HTERT RPE-1 (cell line): ENCODE data around the gene FXYD4.

Experiments
- in situ Hi-C: fragments of 300-500 bp; cut with MboI; formaldehyde crosslinking; loops from 4 replicates; pipeline ENCODE4 v1.14.3; 2020; ENCODE audit warnings: low sequenced_read_pairs

Gene FXYD4

GRCh38 chr10:43343126-43343525 lies 28.3 kb upstream of the FXYD4 start:
- in situ Hi-C loops: no loop called here

GRCh38 chr10:43344051-43344450 lies 27.4 kb upstream of the FXYD4 start:
- in situ Hi-C loops: no loop called here

GRCh38 chr10:43347997-43348396 lies 23.4 kb upstream of the FXYD4 start:
- in situ Hi-C loops: no loop called here

GRCh38 chr10:43348511-43349312 lies 22.7 kb upstream of the FXYD4 start:
- in situ Hi-C loops: no loop called here

- in situ Hi-C loops: no loop called here
These were observed 21.3 kb upstream of the FXYD4 start for GRCh38 chr10:43350156-43350555.

- in situ Hi-C loops: no loop called here
These were observed 20.8 kb upstream of the FXYD4 start for GRCh38 chr10:43350686-43351085.

GRCh38 chr10:43351301-43351700 lies 20.1 kb upstream of the FXYD4 start:
- in situ Hi-C loops: no loop called here

- in situ Hi-C loops: no loop called here
These were observed 18.5 kb upstream of the FXYD4 start for GRCh38 chr10:43352951-43353350.

- in situ Hi-C loops: no loop called here
These were observed 17.7 kb upstream of the FXYD4 start for GRCh38 chr10:43353495-43354329.

GRCh38 chr10:43354330-43354635 lies 17.2 kb upstream of the FXYD4 start:
- in situ Hi-C loops: no loop called here

- in situ Hi-C loops: no loop called here
These were observed 16.5 kb upstream of the FXYD4 start for GRCh38 chr10:43354879-43355380.

GRCh38 chr10:43355749-43356371 lies 15.6 kb upstream of the FXYD4 start:
- in situ Hi-C loops: no loop called here

- in situ Hi-C loops: no loop called here
These were observed 11.3 kb upstream of the FXYD4 start for GRCh38 chr10:43360086-43360485.

GRCh38 chr10:43361547-43362190 lies 9.8 kb upstream of the FXYD4 start:
- in situ Hi-C loops: no loop called here

- in situ Hi-C loops: no loop called here
These were observed 9.1 kb upstream of the FXYD4 start for GRCh38 chr10:43362191-43362839.

- in situ Hi-C loops: no loop called here
These were observed 6.4 kb upstream of the FXYD4 start for GRCh38 chr10:43365001-43365400.

GRCh38 chr10:43369921-43370320 lies 1.5 kb upstream of the FXYD4 start:
- in situ Hi-C loops: no loop called here

GRCh38 chr10:43370671-43371215 lies 693 bp upstream of the FXYD4 start:
- in situ Hi-C loops: no loop called here

- in situ Hi-C loops: no loop called here
These were observed 1.4 kb downstream of the FXYD4 start for GRCh38 chr10:43372765-43373361.

- in situ Hi-C loops: no loop called here
These were observed 2.0 kb downstream of the FXYD4 start for GRCh38 chr10:43373461-43373860.
